SK-N-SH treated with all-trans-retinoic acid at 6 μM for 48 hours (cell line): Measurements from ENCODE around the gene DEF6.

Experiments used
- ATAC-seq: fragments of 200-7000 bp; cut with Tn5 transposase; 3 replicates; pipeline ENCODE4 v1.9.1; 2020; ENCODE audit warnings: mild to moderate bottlenecking, moderate library complexity
- ARNTL ChIP-seq: fragments of 450-650 bp; formaldehyde crosslinking; IDR thresholded peaks from 2 replicates; pipeline ENCODE4 v1.5.0; 2020; ENCODE audit warnings: low read depth, mild to moderate bottlenecking, moderate library complexity, borderline replicate concordance
- CREB5 ChIP-seq: fragments of 250-450 bp; sonication (Bioruptor Pico); IDR thresholded peaks from 2 replicates; pipeline ENCODE4 v1.5.1; 2020; ENCODE audit warnings: low read depth, mild to moderate bottlenecking, moderate library complexity
- CSDC2 ChIP-seq: fragments of 250-450 bp; sonication (Bioruptor Pico); IDR thresholded peaks from 2 replicates; pipeline ENCODE4 v1.5.0; 2020; ENCODE audit warnings: mild to moderate bottlenecking, moderate library complexity
- ESRRG ChIP-seq: fragments of 250-450 bp; sonication (Bioruptor Pico); IDR thresholded peaks from 2 replicates; pipeline ENCODE4 v1.6.1; 2021; ENCODE audit warnings: mild to moderate bottlenecking
- GLIS3 ChIP-seq: fragments of 250-450 bp; sonication (Bioruptor Pico); IDR thresholded peaks from 2 replicates; pipeline ENCODE4 v1.5.0; 2020; ENCODE audit warnings: mild to moderate bottlenecking, moderate library complexity
- OSR1 ChIP-seq: fragments of 250-450 bp; sonication (Bioruptor Pico); IDR thresholded peaks from 2 replicates; pipeline ENCODE4 v1.8.0; 2022; ENCODE audit warnings: moderate library complexity, mild to moderate bottlenecking, inconsistent platforms
- PATZ1 ChIP-seq: fragments of 250-450 bp; sonication (Bioruptor Pico); IDR thresholded peaks from 2 replicates; pipeline ENCODE4 v1.8.0; 2020; ENCODE audit warnings: mild to moderate bottlenecking, moderate library complexity, borderline replicate concordance
- POU6F1 ChIP-seq: fragments of 250-450 bp; sonication (Bioruptor Pico); IDR thresholded peaks from 2 replicates; pipeline ENCODE4 v1.8.0; 2021; ENCODE audit warnings: low read depth, mild to moderate bottlenecking, moderate library complexity, borderline replicate concordance
- PPARA ChIP-seq: fragments of 250-450 bp; sonication (Bioruptor Pico); IDR thresholded peaks from 2 replicates; pipeline ENCODE4 v1.5.0; 2020; ENCODE audit warnings: mild to moderate bottlenecking, borderline replicate concordance
- SNAI2 ChIP-seq: fragments of 250-450 bp; sonication (Bioruptor Pico); IDR thresholded peaks from 2 replicates; pipeline ENCODE4 v1.5.0; 2020; ENCODE audit warnings: mild to moderate bottlenecking, moderate library complexity
- TCF4 ChIP-seq: fragments of 250-450 bp; sonication (Bioruptor Pico); IDR thresholded peaks from 2 replicates; pipeline ENCODE4 v1.8.0; 2021; ENCODE audit warnings: mild to moderate bottlenecking, moderate library complexity, borderline replicate concordance
- TSHZ2 ChIP-seq: fragments of 250-450 bp; sonication (Bioruptor Pico); IDR thresholded peaks from 2 replicates; pipeline ENCODE4 v1.5.0; 2020; ENCODE audit warnings: mild to moderate bottlenecking, moderate library complexity
- ZC3H10 ChIP-seq: fragments of 250-450 bp; sonication (Bioruptor Pico); IDR thresholded peaks from 2 replicates; pipeline ENCODE4 v1.5.1; 2021; ENCODE audit warnings: mild to moderate bottlenecking, moderate library complexity
- ZFP3 ChIP-seq: fragments of 250-450 bp; sonication (Bioruptor Pico); IDR thresholded peaks from 2 replicates; pipeline ENCODE4 v1.5.0; 2020; ENCODE audit warnings: mild to moderate bottlenecking, moderate library complexity
- ZFP30 ChIP-seq: fragments of 450-650 bp; formaldehyde crosslinking; IDR thresholded peaks from 2 replicates; pipeline ENCODE4 v1.5.0; 2022; ENCODE audit warnings: mild to moderate bottlenecking, moderate library complexity
- ZNF565 ChIP-seq: fragments of 450-650 bp; formaldehyde crosslinking; conservative IDR thresholded peaks from 2 replicates; pipeline ENCODE4 v1.5.0; 2020; ENCODE audit warnings: low read depth, mild to moderate bottlenecking, moderate library complexity
- ZNF70 ChIP-seq: fragments of 450-650 bp; formaldehyde crosslinking; IDR thresholded peaks from 2 replicates; pipeline ENCODE4 v1.5.0; 2020; ENCODE audit warnings: mild to moderate bottlenecking, moderate library complexity
- ZNF8 ChIP-seq: fragments of 450-650 bp; formaldehyde crosslinking; IDR thresholded peaks from 2 replicates; pipeline ENCODE4 v1.5.0; 2020; ENCODE audit warnings: mild to moderate bottlenecking, moderate library complexity

The DEF6 gene

GRCh38 chr6:35278708-35279107 is 18.9 kb upstream of the DEF6 start (continued):
- TF ChIP-seq TSHZ2 (no peak), ZNF8 (CRISPR knock-in tag) (no peak)

- TF ChIP-seq PPARA (no peak), TCF4 (CRISPR knock-in tag) (no peak), ZNF8 (CRISPR knock-in tag) (no peak), ESRRG (CRISPR knock-in tag) (no peak), ZNF70 (CRISPR knock-in tag) (no peak), ZC3H10 (no peak), SNAI2 (CRISPR knock-in tag) (no peak)
- ATAC-seq, result no peak
Measured at GRCh38 chr6:35280903-35281302, 16.7 kb upstream of the DEF6 start.

GRCh38 chr6:35282472-35282871 is 15.1 kb upstream of the DEF6 start:
- ATAC-seq, result no peak
- TF ChIP-seq ESRRG (CRISPR knock-in tag), result no peak
- TF ChIP-seq TCF4 (CRISPR knock-in tag), result no peak
- no peak for TF ChIP-seq ZFP3 (CRISPR knock-in tag)
- no peak for TF ChIP-seq ZFP30 (CRISPR knock-in tag)

GRCh38 chr6:35283361-35283760 is 14.3 kb upstream of the DEF6 start:
- TF ChIP-seq GLIS3 (CRISPR knock-in tag), result no peak
- no peak for TF ChIP-seq CREB5
- no peak for TF ChIP-seq POU6F1 (CRISPR knock-in tag)
- no peak for TF ChIP-seq SNAI2 (CRISPR knock-in tag)
- no peak for TF ChIP-seq PATZ1
- no peak for TF ChIP-seq OSR1 (CRISPR knock-in tag)
- no peak for TF ChIP-seq CSDC2 (CRISPR knock-in tag)
- TF ChIP-seq ESRRG (CRISPR knock-in tag), result no peak
- TF ChIP-seq ZFP30 (CRISPR knock-in tag), result no peak
- TF ChIP-seq TCF4 (CRISPR knock-in tag), result no peak
- TF ChIP-seq ZNF565 (CRISPR knock-in tag), result no peak
- TF ChIP-seq ARNTL (CRISPR knock-in tag), result no peak
- no peak for TF ChIP-seq ZC3H10
- no peak for ATAC-seq

- ATAC-seq, result no peak
- TF ChIP-seq CREB5 (no peak), TCF4 (CRISPR knock-in tag) (no peak), PPARA (no peak), ZNF565 (CRISPR knock-in tag) (no peak), ZNF8 (CRISPR knock-in tag) (no peak)
Measured at GRCh38 chr6:35287671-35288396, 9.8 kb upstream of the DEF6 start.
